ENCODE measurements around the gene NF2.

DNA sequence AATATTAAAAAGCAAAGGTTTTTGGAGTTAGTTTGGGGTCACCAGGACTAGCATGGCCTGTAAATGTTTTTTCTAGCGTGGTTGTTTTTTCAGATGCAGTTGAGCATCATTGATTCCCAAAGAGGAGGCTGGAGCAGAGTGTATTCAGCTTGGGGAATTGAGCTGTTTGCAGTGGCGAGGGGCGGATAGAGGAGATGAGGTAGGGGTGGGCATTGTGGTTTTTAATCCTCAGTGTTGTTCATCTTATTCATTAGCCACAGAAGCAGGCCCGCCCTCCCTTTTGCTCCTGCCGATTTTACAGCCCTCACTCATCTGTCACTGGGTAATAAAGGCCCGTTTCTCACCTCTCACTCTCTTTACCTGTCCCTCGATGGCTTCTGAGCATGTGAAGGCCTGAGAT lies 51.4 kb downstream of the NF2 start:
- TF ChIP-seq, protein P1, sequence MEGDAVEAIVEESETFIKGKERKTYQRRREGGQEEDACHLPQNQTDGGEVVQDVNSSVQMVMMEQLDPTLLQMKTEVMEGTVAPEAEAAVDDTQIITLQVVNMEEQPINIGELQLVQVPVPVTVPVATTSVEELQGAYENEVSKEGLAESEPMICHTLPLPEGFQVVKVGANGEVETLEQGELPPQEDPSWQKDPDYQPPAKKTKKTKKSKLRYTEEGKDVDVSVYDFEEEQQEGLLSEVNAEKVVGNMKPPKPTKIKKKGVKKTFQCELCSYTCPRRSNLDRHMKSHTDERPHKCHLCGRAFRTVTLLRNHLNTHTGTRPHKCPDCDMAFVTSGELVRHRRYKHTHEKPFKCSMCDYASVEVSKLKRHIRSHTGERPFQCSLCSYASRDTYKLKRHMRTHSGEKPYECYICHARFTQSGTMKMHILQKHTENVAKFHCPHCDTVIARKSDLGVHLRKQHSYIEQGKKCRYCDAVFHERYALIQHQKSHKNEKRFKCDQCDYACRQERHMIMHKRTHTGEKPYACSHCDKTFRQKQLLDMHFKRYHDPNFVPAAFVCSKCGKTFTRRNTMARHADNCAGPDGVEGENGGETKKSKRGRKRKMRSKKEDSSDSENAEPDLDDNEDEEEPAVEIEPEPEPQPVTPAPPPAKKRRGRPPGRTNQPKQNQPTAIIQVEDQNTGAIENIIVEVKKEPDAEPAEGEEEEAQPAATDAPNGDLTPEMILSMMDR (IDR thresholded peaks at IDR 0.05) = no peak
- TF ChIP-seq, protein P2, sequence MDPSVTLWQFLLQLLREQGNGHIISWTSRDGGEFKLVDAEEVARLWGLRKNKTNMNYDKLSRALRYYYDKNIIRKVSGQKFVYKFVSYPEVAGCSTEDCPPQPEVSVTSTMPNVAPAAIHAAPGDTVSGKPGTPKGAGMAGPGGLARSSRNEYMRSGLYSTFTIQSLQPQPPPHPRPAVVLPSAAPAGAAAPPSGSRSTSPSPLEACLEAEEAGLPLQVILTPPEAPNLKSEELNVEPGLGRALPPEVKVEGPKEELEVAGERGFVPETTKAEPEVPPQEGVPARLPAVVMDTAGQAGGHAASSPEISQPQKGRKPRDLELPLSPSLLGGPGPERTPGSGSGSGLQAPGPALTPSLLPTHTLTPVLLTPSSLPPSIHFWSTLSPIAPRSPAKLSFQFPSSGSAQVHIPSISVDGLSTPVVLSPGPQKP (IDR thresholded peaks at IDR 0.05; ENCODE audit: low read depth, low read length) = no peak
- no peak for TF ChIP-seq BHLHE40 (IDR thresholded peaks at IDR 0.05; ENCODE audit: low read depth, low read length)
- TF ChIP-seq, protein P3, sequence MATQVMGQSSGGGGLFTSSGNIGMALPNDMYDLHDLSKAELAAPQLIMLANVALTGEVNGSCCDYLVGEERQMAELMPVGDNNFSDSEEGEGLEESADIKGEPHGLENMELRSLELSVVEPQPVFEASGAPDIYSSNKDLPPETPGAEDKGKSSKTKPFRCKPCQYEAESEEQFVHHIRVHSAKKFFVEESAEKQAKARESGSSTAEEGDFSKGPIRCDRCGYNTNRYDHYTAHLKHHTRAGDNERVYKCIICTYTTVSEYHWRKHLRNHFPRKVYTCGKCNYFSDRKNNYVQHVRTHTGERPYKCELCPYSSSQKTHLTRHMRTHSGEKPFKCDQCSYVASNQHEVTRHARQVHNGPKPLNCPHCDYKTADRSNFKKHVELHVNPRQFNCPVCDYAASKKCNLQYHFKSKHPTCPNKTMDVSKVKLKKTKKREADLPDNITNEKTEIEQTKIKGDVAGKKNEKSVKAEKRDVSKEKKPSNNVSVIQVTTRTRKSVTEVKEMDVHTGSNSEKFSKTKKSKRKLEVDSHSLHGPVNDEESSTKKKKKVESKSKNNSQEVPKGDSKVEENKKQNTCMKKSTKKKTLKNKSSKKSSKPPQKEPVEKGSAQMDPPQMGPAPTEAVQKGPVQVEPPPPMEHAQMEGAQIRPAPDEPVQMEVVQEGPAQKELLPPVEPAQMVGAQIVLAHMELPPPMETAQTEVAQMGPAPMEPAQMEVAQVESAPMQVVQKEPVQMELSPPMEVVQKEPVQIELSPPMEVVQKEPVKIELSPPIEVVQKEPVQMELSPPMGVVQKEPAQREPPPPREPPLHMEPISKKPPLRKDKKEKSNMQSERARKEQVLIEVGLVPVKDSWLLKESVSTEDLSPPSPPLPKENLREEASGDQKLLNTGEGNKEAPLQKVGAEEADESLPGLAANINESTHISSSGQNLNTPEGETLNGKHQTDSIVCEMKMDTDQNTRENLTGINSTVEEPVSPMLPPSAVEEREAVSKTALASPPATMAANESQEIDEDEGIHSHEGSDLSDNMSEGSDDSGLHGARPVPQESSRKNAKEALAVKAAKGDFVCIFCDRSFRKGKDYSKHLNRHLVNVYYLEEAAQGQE (IDR thresholded peaks at IDR 0.05) = no peak
- TF ChIP-seq MAFK (IDR thresholded peaks at IDR 0.05; ENCODE audit: partially characterized antibody) = no peak
- no peak for TF ChIP-seq EP300 (IDR thresholded peaks at IDR 0.05)
- TF ChIP-seq HDAC2 (IDR thresholded peaks at IDR 0.05) = no peak
- TF ChIP-seq, protein P4, sequence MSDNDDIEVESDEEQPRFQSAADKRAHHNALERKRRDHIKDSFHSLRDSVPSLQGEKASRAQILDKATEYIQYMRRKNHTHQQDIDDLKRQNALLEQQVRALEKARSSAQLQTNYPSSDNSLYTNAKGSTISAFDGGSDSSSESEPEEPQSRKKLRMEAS (IDR thresholded peaks at IDR 0.05) = no peak
- no peak for TF ChIP-seq MYC (IDR thresholded peaks at IDR 0.05; ENCODE audit: borderline replicate concordance, low read length)
- TF ChIP-seq POLR2A (IDR thresholded peaks at IDR 0.05; ENCODE audit: low read length) = no peak
- TF ChIP-seq SREBF2 (IDR thresholded peaks at IDR 0.05) = no peak
- TF ChIP-seq, protein P5, sequence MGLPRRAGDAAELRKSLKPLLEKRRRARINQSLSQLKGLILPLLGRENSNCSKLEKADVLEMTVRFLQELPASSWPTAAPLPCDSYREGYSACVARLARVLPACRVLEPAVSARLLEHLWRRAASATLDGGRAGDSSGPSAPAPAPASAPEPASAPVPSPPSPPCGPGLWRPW (IDR thresholded peaks at IDR 0.05) = no peak
- TF ChIP-seq KDM1A (IDR thresholded peaks at IDR 0.05; ENCODE audit: low read depth) = no peak

Data from A549 (cell line).